WTC11 (cell line): ENCODE measurements around the gene BACH2. TPM values are rescaled to one million over a fixed set of nuclear protein-coding genes. Genes with fewer than 3 reads are reported as not detected.

Experiments used
- ATAC-seq: fragments of 200-7000 bp; cut with Tn5 transposase; 2 replicates; pipeline ENCODE4 v1.10.0; 2021; ENCODE audit warnings: mild to moderate bottlenecking, moderate library complexity
- CTCF ChIA-PET: fragments of 300-600 bp; sonication (Branson Sonifier 250); formaldehyde crosslinking; loops from one replicate; lab custom pipeline; 2021; ENCODE audit warnings: antibody characterized with exemption; lab: Charles Lee
- POLR2A ChIA-PET: fragments of 350-600 bp; sonication (Branson Sonifier 250); formaldehyde crosslinking; loops from one replicate; lab custom pipeline; 2021; ENCODE audit warnings: antibody characterized with exemption; lab: Charles Lee
- DNase-seq: peaks from one replicate; pipeline ENCODE4 v3.0.0; 2021; ENCODE audit warnings: low spot score
- H3K27ac Mint-ChIP-seq: 2 replicates; pipeline ENCODE4 v1.8.0; 2021; ENCODE audit warnings: mixed read lengths
- H3K27me3 Mint-ChIP-seq: 2 replicates; pipeline ENCODE4 v1.8.0; 2021; ENCODE audit warnings: low read depth, mild to moderate bottlenecking, moderate library complexity, mixed read lengths
- H3K36me3 Mint-ChIP-seq: 2 replicates; pipeline ENCODE4 v1.8.0; 2021; ENCODE audit warnings: mixed read lengths
- H3K4me1 Mint-ChIP-seq: 2 replicates; pipeline ENCODE4 v1.8.0; 2022; ENCODE audit warnings: mixed read lengths
- H3K4me3 Mint-ChIP-seq: 2 replicates; pipeline ENCODE4 v1.8.0; 2021; ENCODE audit warnings: mild to moderate bottlenecking, moderate library complexity, mixed read lengths
- H3K9me3 Mint-ChIP-seq: 2 replicates; pipeline ENCODE4 v1.8.0; 2021; ENCODE audit warnings: mixed read lengths
- GABPB1 ChIP-seq: sonication (generic); formaldehyde crosslinking; IDR thresholded peaks from 2 replicates; pipeline ENCODE4 v1.8.1; 2023; ENCODE audit warnings: mild to moderate bottlenecking, missing genetic modification reagents
- MYBL2 ChIP-seq: sonication (generic); formaldehyde crosslinking; IDR thresholded peaks from 2 replicates; pipeline ENCODE4 v1.8.1; 2023; ENCODE audit warnings: mild to moderate bottlenecking, moderate library complexity, missing genetic modification reagents
- NFYB ChIP-seq: sonication (generic); formaldehyde crosslinking; conservative IDR thresholded peaks from 2 replicates; pipeline ENCODE4 v1.8.0; 2022; ENCODE audit warnings: low read depth, missing genetic modification reagents
- NR2C2 ChIP-seq: sonication (generic); formaldehyde crosslinking; IDR thresholded peaks from 2 replicates; pipeline ENCODE4 v1.8.0; 2022; ENCODE audit warnings: mild to moderate bottlenecking, missing genetic modification reagents
- RORB ChIP-seq: fragments of 250-450 bp; sonication (Bioruptor Pico); IDR thresholded peaks from 2 replicates; pipeline ENCODE4 v1.9.0; 2021; ENCODE audit warnings: mild to moderate bottlenecking
- SOX15 ChIP-seq: fragments of 250-450 bp; sonication (Bioruptor Pico); IDR thresholded peaks from 2 replicates; pipeline ENCODE4 v1.9.0; 2021; ENCODE audit warnings: mild to moderate bottlenecking
- ZBTB43 ChIP-seq: sonication (generic); formaldehyde crosslinking; IDR thresholded peaks from 2 replicates; pipeline ENCODE4 v1.8.1; 2023; ENCODE audit warnings: mild to moderate bottlenecking, missing genetic modification reagents
- ZSCAN18 ChIP-seq: fragments of 250-450 bp; sonication (Bioruptor Pico); IDR thresholded peaks from 2 replicates; pipeline ENCODE4 v2.1.2; 2022; ENCODE audit warnings: mild to moderate bottlenecking, moderate library complexity
- total RNA-seq: library from RNA; stranded (reverse); gene quantifications from 3 replicates; pipeline ENCODE4 v1.2.3, GENCODE V29; 2021
- TF ChIP-seq, protein P1 (sequence below): fragments of 250-450 bp; sonication (Bioruptor Pico); IDR thresholded peaks from 2 replicates; pipeline ENCODE4 v1.9.0; 2021; ENCODE audit warnings: mild to moderate bottlenecking
- TF ChIP-seq, protein P2 (sequence below): sonication (generic); formaldehyde crosslinking; IDR thresholded peaks from 2 replicates; pipeline ENCODE4 v1.8.0; 2022; ENCODE audit warnings: mild to moderate bottlenecking, missing genetic modification reagents
- TF ChIP-seq, protein P3 (sequence below): sonication (generic); formaldehyde crosslinking; IDR thresholded peaks from 2 replicates; pipeline ENCODE4 v1.8.0; 2022; ENCODE audit warnings: mild to moderate bottlenecking, missing genetic modification reagents
- TF ChIP-seq, protein P4 (sequence below): sonication (generic); formaldehyde crosslinking; conservative IDR thresholded peaks from 2 replicates; pipeline ENCODE4 v1.8.1; 2022; ENCODE audit warnings: mild to moderate bottlenecking, missing genetic modification reagents

Gene BACH2
- total RNA-seq, 1 experiment from 2014 or later, result 5.9 TPM

GRCh38 chr6:90231798-90232197, 64.8 kb downstream of the BACH2 start:
- POLR2A ChIA-PET, result no interaction called here
- peaks cover 18% of the 10 kb centered on the region for H3K4me1 Mint-ChIP-seq
- no peak overlapping the region for H3K4me3 Mint-ChIP-seq
- ATAC-seq (no peak), DNase-seq (no peak)
- no peaks in the 10 kb centered on the region for H3K27me3 Mint-ChIP-seq
- H3K36me3 Mint-ChIP-seq, result no peaks in the 10 kb centered on the region
- no peak overlapping the region for H3K27ac Mint-ChIP-seq
- CTCF ChIA-PET, result no interaction called here
- TF ChIP-seq MYBL2 (no peak), NR2C2 (CRISPR knock-in tag) (no peak), NFYB (no peak), GABPB1 (CRISPR knock-in tag) (no peak), SOX15 (CRISPR knock-in tag) (no peak)
- no peaks in the 10 kb centered on the region for H3K9me3 Mint-ChIP-seq

DNA sequence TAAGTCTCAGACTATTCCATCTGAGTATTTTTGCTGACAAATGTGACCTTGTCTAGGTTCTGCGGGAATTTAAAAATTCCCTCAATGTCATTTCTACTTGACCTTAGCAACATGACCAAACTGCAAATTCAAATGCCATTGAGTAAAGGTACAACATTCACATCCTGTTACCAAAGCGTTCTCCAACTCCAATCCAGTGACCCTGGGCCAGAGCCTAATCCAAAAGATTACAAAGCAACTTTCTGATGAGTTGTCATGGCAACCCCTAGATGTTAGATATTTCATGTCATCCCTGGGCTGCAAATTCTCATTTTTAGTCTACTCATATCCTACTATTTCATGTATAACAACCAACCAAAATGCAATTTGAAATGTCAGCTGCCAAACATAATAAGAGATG, 65.3 kb downstream of the BACH2 start:
- CTCF ChIA-PET, result no interaction called here
- DNase-seq, result no peak

More for the DNA sequence above, 65.3 kb downstream of the BACH2 start:
- POLR2A ChIA-PET, result no interaction called here
- no peak overlapping the region for H3K4me3 Mint-ChIP-seq
- ATAC-seq, result no peak
- no peak overlapping the region for H3K27ac Mint-ChIP-seq
- no peaks in the 10 kb centered on the region for H3K27me3 Mint-ChIP-seq
- H3K4me1 Mint-ChIP-seq, result peaks cover 21% of the 10 kb centered on the region
- TF ChIP-seq ZBTB43, result no peak
- no peak for TF ChIP-seq ZSCAN18
- TF ChIP-seq, protein P1, sequence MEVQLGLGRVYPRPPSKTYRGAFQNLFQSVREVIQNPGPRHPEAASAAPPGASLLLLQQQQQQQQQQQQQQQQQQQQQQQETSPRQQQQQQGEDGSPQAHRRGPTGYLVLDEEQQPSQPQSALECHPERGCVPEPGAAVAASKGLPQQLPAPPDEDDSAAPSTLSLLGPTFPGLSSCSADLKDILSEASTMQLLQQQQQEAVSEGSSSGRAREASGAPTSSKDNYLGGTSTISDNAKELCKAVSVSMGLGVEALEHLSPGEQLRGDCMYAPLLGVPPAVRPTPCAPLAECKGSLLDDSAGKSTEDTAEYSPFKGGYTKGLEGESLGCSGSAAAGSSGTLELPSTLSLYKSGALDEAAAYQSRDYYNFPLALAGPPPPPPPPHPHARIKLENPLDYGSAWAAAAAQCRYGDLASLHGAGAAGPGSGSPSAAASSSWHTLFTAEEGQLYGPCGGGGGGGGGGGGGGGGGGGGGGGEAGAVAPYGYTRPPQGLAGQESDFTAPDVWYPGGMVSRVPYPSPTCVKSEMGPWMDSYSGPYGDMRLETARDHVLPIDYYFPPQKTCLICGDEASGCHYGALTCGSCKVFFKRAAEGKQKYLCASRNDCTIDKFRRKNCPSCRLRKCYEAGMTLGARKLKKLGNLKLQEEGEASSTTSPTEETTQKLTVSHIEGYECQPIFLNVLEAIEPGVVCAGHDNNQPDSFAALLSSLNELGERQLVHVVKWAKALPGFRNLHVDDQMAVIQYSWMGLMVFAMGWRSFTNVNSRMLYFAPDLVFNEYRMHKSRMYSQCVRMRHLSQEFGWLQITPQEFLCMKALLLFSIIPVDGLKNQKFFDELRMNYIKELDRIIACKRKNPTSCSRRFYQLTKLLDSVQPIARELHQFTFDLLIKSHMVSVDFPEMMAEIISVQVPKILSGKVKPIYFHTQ (CRISPR knock-in tag), result no peak
- TF ChIP-seq, protein P2, sequence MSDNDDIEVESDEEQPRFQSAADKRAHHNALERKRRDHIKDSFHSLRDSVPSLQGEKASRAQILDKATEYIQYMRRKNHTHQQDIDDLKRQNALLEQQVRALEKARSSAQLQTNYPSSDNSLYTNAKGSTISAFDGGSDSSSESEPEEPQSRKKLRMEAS (CRISPR knock-in tag), result no peak
- no peak for TF ChIP-seq RORB (CRISPR knock-in tag)
- TF ChIP-seq, protein P3, sequence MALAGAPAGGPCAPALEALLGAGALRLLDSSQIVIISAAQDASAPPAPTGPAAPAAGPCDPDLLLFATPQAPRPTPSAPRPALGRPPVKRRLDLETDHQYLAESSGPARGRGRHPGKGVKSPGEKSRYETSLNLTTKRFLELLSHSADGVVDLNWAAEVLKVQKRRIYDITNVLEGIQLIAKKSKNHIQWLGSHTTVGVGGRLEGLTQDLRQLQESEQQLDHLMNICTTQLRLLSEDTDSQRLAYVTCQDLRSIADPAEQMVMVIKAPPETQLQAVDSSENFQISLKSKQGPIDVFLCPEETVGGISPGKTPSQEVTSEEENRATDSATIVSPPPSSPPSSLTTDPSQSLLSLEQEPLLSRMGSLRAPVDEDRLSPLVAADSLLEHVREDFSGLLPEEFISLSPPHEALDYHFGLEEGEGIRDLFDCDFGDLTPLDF (CRISPR knock-in tag), result no peak
- TF ChIP-seq, protein P4, sequence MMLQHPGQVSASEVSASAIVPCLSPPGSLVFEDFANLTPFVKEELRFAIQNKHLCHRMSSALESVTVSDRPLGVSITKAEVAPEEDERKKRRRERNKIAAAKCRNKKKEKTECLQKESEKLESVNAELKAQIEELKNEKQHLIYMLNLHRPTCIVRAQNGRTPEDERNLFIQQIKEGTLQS (CRISPR knock-in tag), result no peak
- TF ChIP-seq, all 79 proteins: peak for 0
- Mint-ChIP-seq H3K36me3 (no peaks in the 10 kb centered on the region), H3K9me3 (no peaks in the 10 kb centered on the region)
